ENCODE data around the gene INVS.

Gene INVS

GRCh38 chr9:100269656-100270055 is 170.6 kb downstream of the INVS start:
- DNase-seq (ENCODE audit: low read depth, low spot score), result no peak

GRCh38 chr9:100277166-100277979 is 178.3 kb downstream of the INVS start:
- no peak for DNase-seq (ENCODE audit: low read depth, low spot score)

GRCh38 chr9:100281066-100281465 is 182.0 kb downstream of the INVS start:
- no peak for DNase-seq (ENCODE audit: low read depth, low spot score)

GRCh38 chr9:100281676-100282387 is 182.8 kb downstream of the INVS start:
- DNase-seq (ENCODE audit: low read depth, low spot score), result no peak

GRCh38 chr9:100282388-100282719 is 183.3 kb downstream of the INVS start:
- DNase-seq (ENCODE audit: low read depth, low spot score), result no peak

- no peak for DNase-seq (ENCODE audit: low read depth, low spot score)
These were observed 185.2 kb downstream of the INVS start for GRCh38 chr9:100284247-100284646.

- DNase-seq (ENCODE audit: low read depth, low spot score), result no peak
These were observed 186.0 kb downstream of the INVS start for GRCh38 chr9:100285080-100285479.

- DNase-seq (ENCODE audit: low read depth, low spot score), result no peak
These were observed 186.6 kb downstream of the INVS start for GRCh38 chr9:100285601-100286000.

- no peak for DNase-seq (ENCODE audit: low read depth, low spot score)
These were observed 187.2 kb downstream of the INVS start for GRCh38 chr9:100286257-100286656.

- DNase-seq (ENCODE audit: low read depth, low spot score), result no peak
These were observed 188.1 kb downstream of the INVS start for GRCh38 chr9:100287186-100287585.

- DNase-seq (ENCODE audit: low read depth, low spot score), result no peak
These were observed 191.7 kb downstream of the INVS start for GRCh38 chr9:100290714-100291113.

- no peak for DNase-seq (ENCODE audit: low read depth, low spot score)
These were observed 193.4 kb downstream of the INVS start for GRCh38 chr9:100292414-100292813.

GRCh38 chr9:100294341-100294740 is 195.3 kb downstream of the INVS start:
- no peak for DNase-seq (ENCODE audit: low read depth, low spot score)

GRCh38 chr9:100294806-100295205 is 195.8 kb downstream of the INVS start:
- DNase-seq (ENCODE audit: low read depth, low spot score), result no peak

GRCh38 chr9:100295240-100295639 is 196.2 kb downstream of the INVS start:
- DNase-seq (ENCODE audit: low read depth, low spot score), result no peak

GRCh38 chr9:100296407-100296806 is 197.4 kb downstream of the INVS start:
- no peak for DNase-seq (ENCODE audit: low read depth, low spot score)

GRCh38 chr9:100298378-100298777 is 199.3 kb downstream of the INVS start:
- no peak for DNase-seq (ENCODE audit: low read depth, low spot score)

GRCh38 chr9:100303747-100304146 is 204.7 kb downstream of the INVS start:
- no peak for DNase-seq (ENCODE audit: low read depth, low spot score)

- DNase-seq (ENCODE audit: low read depth, low spot score), result no peak
These were observed 207.2 kb downstream of the INVS start for GRCh38 chr9:100306283-100306682.

- DNase-seq (ENCODE audit: low read depth, low spot score), result no peak
These were observed 208.0 kb downstream of the INVS start for GRCh38 chr9:100307080-100307479.

- DNase-seq (ENCODE audit: low read depth, low spot score), result no peak
These were observed 210.0 kb downstream of the INVS start for GRCh38 chr9:100308965-100309564.

GRCh38 chr9:100309992-100310391 is 210.9 kb downstream of the INVS start:
- no peak for DNase-seq (ENCODE audit: low read depth, low spot score)

GRCh38 chr9:100315561-100315960 is 216.5 kb downstream of the INVS start:
- DNase-seq (ENCODE audit: low read depth, low spot score), result no peak

Measured in brain pericyte (primary cell).